HG03571 (cell line): ENCODE results near the gene SCUBE2.

Experiments
- ATAC-seq: cut with Tn5 transposase; IDR thresholded peaks from one replicate; pipeline ENCODE4 v1.9.1; 2021; ENCODE audit not compliant: unreplicated experiment

SCUBE2 gene

DNA sequence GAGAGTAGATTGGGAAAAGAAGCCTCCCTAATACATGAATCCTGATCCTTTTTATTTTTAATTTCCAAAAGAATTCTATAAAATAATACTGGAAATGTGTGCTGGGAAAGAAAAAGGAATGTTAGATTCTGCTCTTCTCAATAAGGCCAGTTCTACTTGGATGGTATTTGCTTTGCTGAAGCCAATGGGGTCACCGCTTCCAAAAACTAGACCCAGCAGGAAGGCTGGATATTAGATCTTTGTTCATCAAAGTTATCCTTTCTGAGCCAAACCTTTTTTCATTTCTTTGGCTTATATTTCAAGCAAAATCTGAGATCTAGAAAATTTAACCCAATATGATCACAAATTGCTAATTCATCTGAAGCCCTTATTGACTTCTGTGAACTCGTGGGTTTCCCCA lies 41.4 kb downstream of the SCUBE2 start:
- ATAC-seq = no peak

DNA sequence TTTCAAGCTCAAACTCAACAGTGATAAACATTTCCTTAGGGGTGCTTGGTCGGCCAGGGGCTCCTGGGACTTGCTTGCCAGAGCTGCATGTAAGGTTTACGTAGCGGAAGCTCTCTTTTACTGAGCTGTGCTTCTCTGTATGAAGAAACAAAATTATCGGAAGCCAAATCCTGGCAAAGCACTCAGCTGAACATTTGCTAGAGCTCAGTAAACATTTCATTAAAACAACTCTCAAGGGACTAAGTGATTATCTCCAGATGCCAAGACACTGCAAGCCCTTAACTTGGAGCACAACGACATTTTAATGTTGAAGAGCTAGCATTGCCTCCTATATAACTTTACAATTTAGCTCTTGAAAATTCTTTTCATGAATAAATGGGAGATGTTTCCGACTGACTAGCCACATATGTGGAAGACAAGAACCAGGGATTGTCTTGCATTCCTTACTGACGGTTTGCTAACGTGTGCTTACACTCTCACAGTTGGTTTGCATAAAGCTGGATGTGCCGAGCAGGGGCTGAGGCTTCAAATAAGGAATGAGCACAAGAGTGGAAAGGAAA lies 43.4 kb downstream of the SCUBE2 start:
- no peak for ATAC-seq

DNA sequence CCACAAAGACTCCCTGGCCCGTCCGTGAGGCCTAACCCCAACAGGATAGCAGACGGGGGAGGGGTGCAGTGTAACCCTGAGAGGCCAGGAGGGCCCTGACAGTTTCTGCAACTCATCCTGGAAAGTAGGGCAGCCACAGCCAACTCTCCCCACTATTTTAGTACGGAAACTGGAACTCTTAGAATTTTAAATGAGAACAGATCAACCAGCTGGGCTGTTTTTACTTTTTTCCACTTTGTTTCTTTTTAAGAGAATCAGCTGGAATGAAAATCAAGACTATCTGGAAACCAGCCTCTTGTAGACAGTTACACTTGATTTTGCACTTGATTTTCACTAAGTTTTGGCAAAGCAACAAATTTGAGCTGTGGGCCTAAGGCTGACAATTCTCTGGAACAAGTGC lies 44.9 kb downstream of the SCUBE2 start:
- ATAC-seq = no peak

DNA sequence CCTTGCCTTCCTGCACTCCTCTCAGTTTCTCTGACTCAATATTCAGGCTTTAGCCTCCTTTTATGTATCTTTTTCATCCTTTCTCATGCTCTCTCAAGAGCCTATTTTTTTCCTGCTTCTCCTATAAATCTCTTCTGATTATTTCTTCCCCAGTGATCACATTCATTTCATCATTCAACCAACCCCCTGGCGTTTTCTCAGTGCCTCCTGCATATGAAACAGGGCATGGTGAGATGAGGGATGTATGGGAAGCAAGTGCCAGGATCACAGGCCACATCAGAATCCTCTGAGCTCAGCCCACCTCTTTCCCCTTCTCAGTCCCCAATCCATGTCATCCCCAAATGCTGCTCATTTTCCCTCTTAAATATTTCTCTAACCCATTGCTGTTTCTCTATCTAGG lies 48.9 kb downstream of the SCUBE2 start:
- ATAC-seq = no peak

DNA sequence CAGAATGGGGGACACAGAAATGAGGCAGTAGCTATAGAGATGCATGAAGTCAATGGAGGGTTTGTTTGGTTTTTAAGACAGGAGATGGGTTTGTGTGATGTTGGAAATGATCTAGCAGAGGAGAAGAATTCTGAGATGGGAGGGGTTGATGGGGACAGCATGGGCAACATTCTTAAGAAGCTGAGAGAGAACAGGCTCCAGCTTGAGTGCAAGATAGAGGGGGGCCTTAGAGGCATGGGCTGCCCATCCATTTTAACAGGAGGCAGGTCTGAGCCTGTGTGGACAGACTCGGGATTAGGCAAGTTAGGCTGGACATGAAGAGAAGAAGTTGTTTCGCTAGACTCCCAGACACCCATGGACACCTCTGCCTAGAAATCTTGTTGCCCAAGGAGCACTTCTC lies 49.7 kb downstream of the SCUBE2 start:
- ATAC-seq = no peak

DNA sequence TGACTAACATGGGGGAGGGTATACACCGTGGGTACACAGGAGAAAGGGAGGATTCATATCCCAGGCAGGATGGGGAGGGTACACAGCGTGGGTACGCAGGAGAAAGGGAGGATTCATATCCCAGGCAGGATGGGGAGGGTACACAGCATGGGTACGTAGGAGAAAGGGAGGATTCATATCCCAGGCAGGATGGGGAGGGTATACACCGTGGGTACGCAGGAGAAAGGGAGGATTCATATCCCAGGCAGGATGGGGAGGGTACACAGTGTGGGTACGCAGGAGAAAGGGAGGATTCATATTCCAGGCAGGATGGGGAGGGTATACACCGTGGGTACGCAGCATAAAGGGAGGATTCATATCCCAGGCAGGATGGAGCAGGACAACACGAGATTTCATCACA lies 51.0 kb downstream of the SCUBE2 start:
- no peak for ATAC-seq

DNA sequence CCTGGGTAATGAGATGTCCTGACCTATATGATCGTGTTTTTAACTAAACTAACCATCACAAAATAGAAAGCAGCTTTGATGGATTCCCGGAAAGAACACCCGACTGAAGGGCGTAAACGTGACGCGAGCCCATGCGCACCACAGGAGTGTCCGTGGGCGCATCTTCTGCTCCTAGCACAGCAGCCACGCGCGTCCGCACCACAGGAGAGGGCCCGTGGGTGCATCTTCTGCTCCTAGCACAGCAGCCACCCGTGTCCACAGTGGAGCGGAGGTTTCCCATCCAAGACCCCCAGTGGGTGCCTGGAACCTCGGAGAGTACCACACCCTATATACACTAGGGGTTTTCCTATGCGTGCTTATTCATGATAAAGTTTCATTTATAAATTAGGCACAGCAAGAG lies 51.5 kb downstream of the SCUBE2 start:
- no peak for ATAC-seq

DNA sequence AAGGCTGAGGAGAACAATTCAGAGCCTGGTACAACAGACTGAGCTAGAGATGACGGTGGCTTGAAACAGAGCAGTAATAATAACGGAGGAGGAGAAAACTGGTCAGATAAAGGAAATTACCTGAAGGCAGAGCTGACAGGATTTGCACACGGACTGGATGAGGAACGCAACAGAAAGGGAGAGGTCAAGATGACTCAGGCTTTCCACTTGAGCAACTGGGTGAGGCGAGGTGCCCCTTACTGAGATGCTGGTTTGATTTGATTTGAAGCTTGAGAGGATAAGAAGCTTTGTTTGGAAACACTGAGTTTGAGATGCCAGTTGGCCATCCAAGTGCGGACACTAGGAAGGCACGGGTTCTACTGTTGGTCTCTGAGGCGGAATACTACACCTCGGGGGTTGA lies 52.2 kb downstream of the SCUBE2 start:
- no peak for ATAC-seq

DNA sequence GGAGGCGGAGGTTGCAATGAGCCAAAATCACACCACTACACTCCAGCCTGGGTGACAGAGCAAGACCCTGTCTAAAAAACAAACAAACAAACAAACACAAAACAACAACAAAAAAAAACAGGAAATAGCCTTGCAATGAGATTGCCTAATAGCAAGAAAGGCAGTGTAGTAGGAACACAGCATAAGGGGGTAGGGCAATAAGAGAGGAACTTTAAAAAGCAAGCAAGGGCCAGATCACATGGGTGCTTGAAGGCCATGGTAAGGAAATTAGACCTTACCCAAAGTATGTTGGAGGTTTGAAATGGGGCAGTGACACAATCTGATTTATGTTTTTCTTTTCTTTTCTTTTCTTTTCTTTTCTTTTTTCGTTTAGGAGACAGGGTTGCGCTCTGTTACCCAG lies 52.9 kb downstream of the SCUBE2 start:
- no peak for ATAC-seq

DNA sequence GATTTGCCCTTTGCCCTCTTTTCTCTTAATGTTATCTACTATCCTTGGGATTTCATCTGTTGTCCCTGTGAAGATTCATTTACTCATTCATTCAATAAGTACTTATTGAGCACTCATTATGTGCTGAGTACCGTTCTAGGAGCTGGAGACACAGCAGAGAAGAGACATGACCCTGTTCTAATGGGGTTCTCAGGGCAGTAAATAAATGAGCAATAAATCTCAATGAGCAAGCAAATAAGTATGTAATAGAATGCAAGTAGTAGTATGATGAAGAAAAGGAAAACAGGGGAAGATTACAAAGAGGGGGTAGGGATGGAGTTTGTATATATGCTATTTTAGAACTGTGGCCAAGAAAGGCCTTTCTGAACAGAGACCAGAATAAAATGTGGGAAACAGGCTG lies 53.4 kb downstream of the SCUBE2 start:
- ATAC-seq = no peak

DNA sequence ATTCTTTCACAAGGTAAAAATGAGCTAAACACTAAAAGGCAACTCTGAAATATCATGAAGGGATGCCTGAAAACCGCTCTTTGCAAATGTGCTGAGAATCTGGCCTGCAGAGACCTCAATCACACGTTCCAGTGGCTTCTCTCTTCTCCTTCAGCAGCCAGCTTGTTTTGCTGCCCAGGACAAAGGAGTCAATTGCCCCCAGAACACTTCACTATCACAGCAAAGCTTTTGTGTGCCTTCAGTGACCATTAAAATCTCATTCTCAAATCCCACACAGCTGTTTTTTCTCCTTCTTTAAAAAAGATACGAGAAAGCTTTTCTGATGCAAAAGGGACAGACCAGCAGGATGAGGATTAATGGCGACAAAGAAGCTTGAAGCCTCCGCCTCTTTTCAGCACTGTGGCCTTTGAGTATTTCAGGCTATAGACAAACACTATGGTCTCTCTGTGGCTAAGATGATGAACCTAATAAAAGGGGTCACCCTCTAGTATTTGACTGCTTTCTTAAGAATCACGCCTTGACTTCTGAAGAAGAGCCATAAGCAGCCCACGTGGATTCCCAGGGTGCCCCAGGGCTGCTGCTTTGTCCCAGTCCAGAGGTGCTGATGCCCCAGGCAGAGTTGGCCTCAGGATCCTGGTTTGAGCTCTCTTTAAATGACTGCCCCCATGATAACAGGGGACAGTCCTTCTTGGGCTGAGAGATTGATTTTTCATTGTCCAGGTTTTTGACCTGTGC lies 54.2 kb downstream of the SCUBE2 start:
- ATAC-seq = no peak

DNA sequence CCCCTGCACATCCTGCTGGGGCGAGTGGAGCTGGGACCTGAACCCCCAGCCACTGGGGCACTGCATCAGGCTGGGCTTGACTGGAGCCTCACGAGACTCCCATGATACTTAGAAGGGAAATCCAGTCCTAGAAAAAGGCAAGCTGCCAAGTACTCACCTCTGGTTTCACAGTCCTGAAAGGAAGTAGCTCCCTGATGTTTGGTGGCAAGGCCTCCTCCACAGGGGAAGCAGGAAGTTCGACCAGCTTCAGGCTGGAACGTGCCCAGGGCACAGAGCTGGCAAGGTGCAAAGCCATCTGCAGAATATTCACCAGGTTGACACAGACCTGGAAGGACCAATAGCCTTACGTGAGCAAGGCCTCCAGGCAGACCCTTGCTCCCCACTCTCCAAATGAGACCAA lies 60.8 kb downstream of the SCUBE2 start:
- ATAC-seq = no peak

DNA sequence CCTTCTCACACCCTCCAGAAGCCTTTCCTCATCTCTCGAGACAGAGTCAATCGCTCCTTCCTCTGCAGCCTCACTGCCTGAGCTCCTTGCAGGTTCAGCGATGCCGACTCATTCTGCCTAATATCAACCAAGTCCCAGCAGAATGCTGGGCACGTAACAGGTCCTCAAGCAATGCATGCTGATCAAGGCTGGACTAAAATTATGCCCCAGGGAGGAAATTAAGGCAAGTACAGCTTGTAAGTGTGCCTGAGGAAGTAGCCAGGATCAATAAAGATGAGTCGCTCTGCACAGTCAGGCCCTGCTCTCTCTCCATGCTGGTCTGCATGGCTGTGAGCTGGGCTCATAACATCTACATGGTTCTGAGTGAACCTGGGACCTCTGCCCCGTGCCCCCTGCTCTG lies 62.0 kb downstream of the SCUBE2 start:
- no peak for ATAC-seq

DNA sequence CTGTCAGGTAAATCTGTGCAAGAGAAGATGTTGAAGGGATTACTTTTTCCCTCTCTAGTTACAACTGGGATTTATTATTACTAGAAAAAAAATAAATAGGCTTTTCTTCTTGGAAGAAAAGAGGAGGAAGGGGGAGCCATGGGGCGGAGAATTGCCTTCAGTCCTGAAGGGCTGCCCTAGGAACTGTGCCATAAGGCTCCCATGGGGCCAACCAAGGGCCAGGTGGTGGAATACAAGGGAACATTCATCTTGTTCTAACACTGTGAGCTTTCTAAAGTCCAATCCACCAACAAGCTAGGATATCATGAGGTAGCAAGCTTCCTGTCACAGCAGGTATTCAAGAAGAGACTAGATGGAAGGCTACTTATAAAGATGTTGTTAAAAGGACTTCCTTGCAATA lies 62.8 kb downstream of the SCUBE2 start:
- no peak for ATAC-seq

DNA sequence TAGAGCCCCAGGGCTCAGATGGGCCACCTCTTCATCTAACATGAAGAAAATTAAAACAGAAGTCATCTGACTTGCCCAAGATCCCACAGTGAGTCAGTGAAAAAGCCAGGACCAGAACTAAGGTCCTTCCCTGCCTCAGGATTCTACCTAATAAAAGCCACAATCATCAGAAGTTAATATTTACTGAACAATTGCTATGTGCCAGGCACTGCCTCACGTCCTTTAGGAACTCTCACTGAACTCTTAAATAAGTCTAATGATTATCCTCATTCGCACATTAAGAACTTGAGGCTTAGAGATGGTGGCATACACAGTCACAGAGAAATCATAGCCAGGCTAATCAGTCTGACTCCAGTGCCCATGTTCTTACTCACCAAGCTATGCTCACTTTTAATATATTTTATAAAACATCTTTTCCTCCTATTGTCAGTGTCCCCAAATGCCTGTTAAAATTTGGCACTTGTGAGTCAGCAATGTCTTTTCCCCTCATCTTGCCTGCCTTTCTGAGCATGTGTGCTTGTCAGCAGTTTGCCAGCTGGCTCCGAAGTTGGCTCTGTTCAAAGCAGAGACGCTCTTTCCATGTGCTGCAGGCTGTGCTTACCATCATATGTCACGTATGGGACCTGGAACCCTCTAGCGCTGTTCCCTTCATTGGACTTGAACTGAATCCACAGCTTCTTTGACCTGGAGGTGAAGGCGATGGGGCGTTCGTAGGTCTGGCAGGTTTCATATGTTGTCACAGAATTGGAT lies 66.1 kb downstream of the SCUBE2 start:
- ATAC-seq = no peak

DNA sequence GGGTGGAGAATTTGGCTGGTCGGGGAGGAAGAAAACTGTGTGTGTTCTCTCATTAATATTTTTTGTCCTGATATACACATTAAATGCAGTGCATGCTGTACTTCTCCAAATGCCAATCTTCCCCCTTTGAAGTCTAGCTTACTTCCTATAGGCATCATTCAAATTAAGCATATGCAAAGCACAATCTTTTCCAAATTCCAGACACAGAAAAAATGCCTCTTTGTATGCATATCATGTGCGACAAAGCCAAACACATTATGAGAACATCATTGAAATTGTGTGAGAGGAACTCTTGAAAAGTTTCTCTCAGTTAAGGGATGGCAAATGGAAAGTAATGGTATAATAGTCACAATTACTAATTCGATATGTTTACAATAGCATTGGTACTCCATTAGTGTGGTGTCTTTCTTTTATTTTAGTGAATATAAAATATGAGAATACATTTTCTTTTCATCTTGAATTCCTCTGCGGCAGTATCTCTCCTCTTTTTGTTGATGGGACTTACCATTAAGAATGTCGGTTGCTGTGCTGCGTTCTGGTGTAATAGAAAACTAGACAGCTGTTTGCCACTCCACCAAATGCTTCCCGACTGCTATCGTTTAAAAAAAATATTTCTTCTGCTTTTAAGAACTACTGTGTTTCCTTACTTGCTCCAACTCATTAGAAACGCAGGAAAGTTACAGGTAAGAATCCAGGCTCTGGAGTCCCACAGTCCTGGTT lies 68.3 kb downstream of the SCUBE2 start:
- no peak for ATAC-seq

DNA sequence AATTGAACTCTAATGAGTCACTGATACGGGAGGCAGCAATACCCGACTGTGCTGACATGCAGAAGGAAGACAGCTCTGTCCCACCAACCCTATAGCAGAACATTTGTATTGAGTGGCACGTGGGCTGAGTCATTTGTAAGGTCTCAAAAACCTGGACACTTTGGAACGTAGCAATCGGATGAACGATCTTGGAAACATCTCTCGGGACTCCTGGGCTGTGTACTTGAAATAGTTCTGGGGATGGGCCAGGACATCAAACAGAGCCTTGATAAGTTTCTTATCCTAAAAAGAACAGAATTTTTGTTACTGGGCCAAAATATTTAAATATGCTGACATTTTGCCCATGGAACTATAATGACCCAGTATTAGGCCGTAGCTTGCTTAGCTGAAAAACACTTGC lies 70.5 kb downstream of the SCUBE2 start:
- ATAC-seq = no peak

DNA sequence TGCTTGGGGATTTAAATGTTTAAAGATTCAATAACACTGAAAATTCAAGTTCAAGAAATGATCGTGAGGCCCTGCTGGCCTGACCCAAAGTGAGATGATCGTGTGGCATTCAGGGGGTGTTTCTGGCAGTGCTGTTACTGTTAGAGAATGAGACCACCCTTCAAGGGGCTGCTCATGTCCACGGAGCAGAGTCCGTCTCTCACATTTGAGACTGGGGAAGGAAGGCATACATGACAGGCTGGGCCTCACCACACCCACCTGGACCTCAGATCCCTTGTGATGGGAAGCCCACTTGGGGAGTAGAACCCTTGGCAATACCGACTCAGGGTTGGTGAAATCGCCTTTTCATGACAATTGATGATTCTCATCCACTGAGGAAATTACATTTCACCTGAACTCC lies 71.5 kb downstream of the SCUBE2 start:
- ATAC-seq = no peak

DNA sequence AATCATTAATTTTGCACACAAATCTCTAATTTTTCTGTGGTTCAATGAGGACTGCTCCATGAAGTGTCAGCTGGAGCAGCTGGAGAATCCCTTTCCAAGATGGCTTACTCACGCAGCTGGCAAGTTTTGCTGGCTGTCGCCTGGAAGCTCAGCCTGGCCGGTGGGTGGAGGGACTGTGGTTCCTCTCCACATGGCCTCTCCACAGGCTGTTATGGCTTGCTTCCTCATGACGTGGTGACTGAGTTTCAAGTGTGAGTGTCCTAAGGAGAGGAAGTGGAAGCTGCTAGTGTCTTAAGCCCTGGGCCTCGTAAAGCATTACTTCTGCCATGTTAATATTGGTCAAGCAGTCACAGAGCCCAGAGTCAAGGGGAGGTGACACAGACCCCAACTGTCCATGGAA lies 73.6 kb downstream of the SCUBE2 start:
- no peak for ATAC-seq

DNA sequence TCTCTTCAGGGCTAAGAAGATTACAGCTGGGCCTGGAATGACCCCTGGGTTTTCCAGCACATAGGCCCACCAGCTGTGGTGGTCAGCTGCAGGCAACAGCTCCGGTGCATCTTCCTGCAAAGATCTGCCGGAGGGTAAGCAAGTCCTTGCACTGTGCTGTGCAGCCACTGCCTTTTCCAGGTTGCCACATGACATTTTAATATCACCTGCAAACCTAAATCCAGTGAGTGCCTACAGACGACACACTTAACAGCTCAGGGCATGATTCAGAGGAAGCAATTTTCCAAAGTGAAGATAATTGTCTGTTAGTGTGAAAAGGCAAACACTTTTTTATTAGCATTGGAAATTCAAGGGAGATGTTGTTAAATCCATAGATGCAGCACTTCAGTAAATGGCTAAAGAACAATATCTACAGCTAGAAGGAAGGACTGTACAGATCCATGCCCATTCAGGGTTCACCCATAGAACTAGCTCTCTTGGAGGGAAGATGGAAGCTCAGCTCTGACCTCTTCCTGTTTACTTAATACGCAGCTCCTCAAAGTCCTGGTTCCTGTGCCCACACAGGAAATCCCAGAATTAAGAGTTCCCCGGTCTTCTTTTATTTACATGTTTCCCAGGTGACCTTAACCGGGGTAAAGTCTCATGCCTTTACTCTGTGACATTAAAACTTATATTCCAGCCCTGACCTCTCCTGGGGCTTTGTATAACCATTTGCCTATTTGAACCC lies 74.3 kb downstream of the SCUBE2 start:
- no peak for ATAC-seq

DNA sequence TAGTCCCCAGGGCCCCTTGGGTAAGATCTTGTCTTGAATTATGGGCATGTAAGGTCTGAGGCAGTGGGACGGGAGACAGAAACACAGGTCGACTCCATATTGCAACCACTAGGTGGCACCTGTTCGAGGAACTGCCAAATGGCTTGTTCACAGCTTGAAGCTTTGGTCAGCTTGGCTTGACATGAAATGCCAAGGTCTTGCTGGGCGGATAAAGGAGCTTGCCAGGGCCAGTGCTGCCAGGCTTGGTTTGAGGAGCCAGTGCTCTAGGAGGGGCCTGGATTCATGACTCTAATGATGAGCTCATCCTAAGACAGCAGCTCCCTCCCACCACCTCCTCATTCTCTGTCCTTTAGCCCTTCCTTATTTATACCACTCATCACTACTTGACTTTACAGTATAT lies 75.7 kb downstream of the SCUBE2 start:
- ATAC-seq = peak; percentile 86
